PC-3 (cell line): Measurements from ENCODE around the gene DYNLL1. TPM values are rescaled to one million over a fixed set of nuclear protein-coding genes. Genes with fewer than 3 reads are reported as not detected.

ENCODE experiments used
- total RNA-seq: library from RNA; depleted of rRNA; stranded (reverse); fragments of >200 nt; gene quantifications from 2 replicates; pipeline ENCODE4 v1.2.3, GENCODE V29; 2014; rRNA removed

DYNLL1 gene
- total RNA-seq, 1 experiment from 2014 or later, result 396 TPM

Other genes starting within 250 kb of the DYNLL1 start
- gene PXN, start 230.4 kb upstream of the DYNLL1 start, total RNA-seq, result 313 and 413 TPM in 2 replicates
- under 0.01 TPM in 2 replicates for gene RNU4-2, start 204.2 kb upstream of the DYNLL1 start, total RNA-seq
- gene RNU4-1, start 202.9 kb upstream of the DYNLL1 start, total RNA-seq, result under 0.01 TPM in 2 replicates
- 0.98 and 1.9 TPM in 2 replicates for gene SIRT4, start 193.8 kb upstream of the DYNLL1 start, total RNA-seq
- gene PLA2G1B, start 168.3 kb upstream of the DYNLL1 start, total RNA-seq, result not detected in 2 replicates
- 0.12 TPM in 1 of 2 replicates, not detected in the other for gene MSI1, start 126.9 kb upstream of the DYNLL1 start, total RNA-seq
- gene COX6A1, start 58.0 kb upstream of the DYNLL1 start, total RNA-seq, result 1,664 and 2,042 TPM in 2 replicates
- 24.0 and 34.5 TPM in 2 replicates for gene TRIAP1, start 49.7 kb upstream of the DYNLL1 start, total RNA-seq
- 33.8 and 43.2 TPM in 2 replicates for gene GATC, start 49.7 kb upstream of the DYNLL1 start, total RNA-seq
- 319 and 382 TPM in 2 replicates for gene SRSF9, start 26.4 kb upstream of the DYNLL1 start, total RNA-seq
- 40.4 and 41.2 TPM in 2 replicates for gene COQ5, start 33.0 kb downstream of the DYNLL1 start, total RNA-seq
- 79.7 and 161 TPM in 2 replicates for gene RNF10, start 38.2 kb downstream of the DYNLL1 start, total RNA-seq
- gene POP5, start 85.3 kb downstream of the DYNLL1 start, total RNA-seq, result 83.8 and 89.8 TPM in 2 replicates
- not detected in 2 replicates for gene CABP1, start 144.5 kb downstream of the DYNLL1 start, total RNA-seq
- gene MLEC, start 191.0 kb downstream of the DYNLL1 start, total RNA-seq, result 158 and 166 TPM in 2 replicates
- 15.9 and 23.8 TPM in 2 replicates for gene UNC119B, start 214.3 kb downstream of the DYNLL1 start, total RNA-seq
- gene ACADS, start 229.7 kb downstream of the DYNLL1 start, total RNA-seq, result 14.5 and 19.6 TPM in 2 replicates